Activated naive CD8-positive, alpha-beta T cell treated with anti-CD3 and anti-CD28 coated beads for 36 hours (primary cell): ENCODE results near the gene RBM20. TPM values are rescaled to one million over a fixed set of nuclear protein-coding genes. Genes with fewer than 3 reads are reported as not detected.
A peak's percentile ranks its signal among the peaks of the same experiment; 100 is the strongest.

Experiments
- DNase-seq: peaks from one replicate; pipeline ENCODE4 v3.0.0; 2021
- H3K27ac Mint-ChIP-seq: one replicate; pipeline ENCODE4 v1.8.0; 2022; ENCODE audit warnings: mild to moderate bottlenecking, moderate library complexity, mixed read lengths
- H3K27me3 Mint-ChIP-seq: one replicate; pipeline ENCODE4 v1.8.0; 2022; ENCODE audit warnings: mild to moderate bottlenecking, mixed read lengths
- H3K36me3 Mint-ChIP-seq: one replicate; pipeline ENCODE4 v1.8.0; 2021; ENCODE audit warnings: mild to moderate bottlenecking, mixed read lengths
- H3K4me1 Mint-ChIP-seq: one replicate; pipeline ENCODE4 v1.8.0; 2021; ENCODE audit warnings: mixed read lengths
- H3K4me3 Mint-ChIP-seq: one replicate; pipeline ENCODE4 v1.8.0; 2022; ENCODE audit warnings: mild to moderate bottlenecking, moderate library complexity, mixed read lengths
- H3K9me3 Mint-ChIP-seq: one replicate; pipeline ENCODE4 v1.8.0; 2022; ENCODE audit warnings: mixed read lengths
- total RNA-seq, 2 experiments: library from RNA; stranded (reverse); gene quantifications; one replicate each; pipeline ENCODE4 v1.2.3, GENCODE V29; 2021

Gene RBM20
- total RNA-seq, 2 experiments from 2014 or later, result 0.42 to 0.45 TPM

DNA sequence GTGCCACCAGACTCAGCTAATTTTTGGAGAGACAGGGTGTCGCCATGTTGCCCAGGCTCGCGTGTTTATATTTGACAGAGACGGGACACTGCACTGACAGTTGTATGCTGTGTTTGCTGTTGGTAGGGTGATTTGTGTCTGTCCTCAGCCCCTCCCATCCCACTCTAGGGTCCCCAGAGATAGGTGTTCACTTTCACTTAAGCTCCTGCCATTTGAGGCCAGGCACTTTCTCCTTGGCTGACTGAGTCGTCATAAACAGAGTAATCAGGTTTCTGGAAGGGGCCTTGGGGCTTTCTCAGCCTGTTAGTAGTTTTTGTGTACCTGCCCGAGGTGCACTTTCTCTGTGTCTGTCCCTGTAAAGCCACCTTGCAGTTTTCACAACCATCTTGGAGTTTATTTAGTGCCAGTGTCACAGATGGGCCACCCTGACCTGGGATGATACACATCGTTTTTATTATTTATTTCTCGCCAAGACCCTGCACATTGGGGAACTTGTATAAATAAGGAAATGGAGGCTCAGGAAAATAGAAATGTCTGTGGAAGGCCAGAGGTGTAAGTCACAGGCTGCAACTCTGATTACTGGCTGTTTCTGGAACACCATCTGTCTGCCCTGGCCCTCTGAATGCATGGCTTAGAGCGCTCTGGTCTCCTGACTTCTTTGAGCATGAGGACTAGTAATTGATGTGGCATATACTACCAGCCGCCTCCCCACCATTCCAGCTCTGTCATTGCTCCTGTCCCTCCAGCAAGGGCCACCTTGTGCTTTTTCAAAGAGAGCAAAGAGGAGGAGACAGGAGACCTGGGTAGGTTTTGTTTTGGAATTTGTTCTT is 145.7 kb downstream of the RBM20 start:
- no peak overlapping the region for H3K27ac Mint-ChIP-seq
- no peaks in the 10 kb centered on the region for H3K9me3 Mint-ChIP-seq
- no peaks in the 10 kb centered on the region for H3K27me3 Mint-ChIP-seq

GRCh38 chr10:110790913-110791506 is 146.9 kb downstream of the RBM20 start:
- no peaks in the 10 kb centered on the region for H3K36me3 Mint-ChIP-seq
- peaks cover 20% of the 10 kb centered on the region for H3K4me1 Mint-ChIP-seq
- no peaks in the 10 kb centered on the region for H3K9me3 Mint-ChIP-seq
- no peaks in the 10 kb centered on the region for H3K27me3 Mint-ChIP-seq
- no peak overlapping the region for H3K27ac Mint-ChIP-seq
- H3K4me3 Mint-ChIP-seq, result no peak overlapping the region
- no peak for DNase-seq

More for the DNA sequence above, 145.7 kb downstream of the RBM20 start:
- peaks cover 31% of the 10 kb centered on the region for H3K4me1 Mint-ChIP-seq
- no peaks in the 10 kb centered on the region for H3K36me3 Mint-ChIP-seq
- no peak for DNase-seq
- no peak overlapping the region for H3K4me3 Mint-ChIP-seq

- Mint-ChIP-seq H3K9me3 (no peaks in the 10 kb centered on the region), H3K36me3 (no peaks in the 10 kb centered on the region), H3K4me3 (no peak overlapping the region), H3K4me1 (peaks cover 14% of the 10 kb centered on the region), H3K27me3 (no peaks in the 10 kb centered on the region), H3K27ac (no peak overlapping the region)
- DNase-seq, result no peak
These were observed 147.5 kb downstream of the RBM20 start for GRCh38 chr10:110791541-110792073.

- H3K36me3 Mint-ChIP-seq, result no peaks in the 10 kb centered on the region
- no peak overlapping the region for H3K4me3 Mint-ChIP-seq
- peaks cover 17% of the 10 kb centered on the region for H3K4me1 Mint-ChIP-seq
- no peaks in the 10 kb centered on the region for H3K9me3 Mint-ChIP-seq
- no peaks in the 10 kb centered on the region for H3K27me3 Mint-ChIP-seq
- H3K27ac Mint-ChIP-seq, result no peak overlapping the region
- no peak for DNase-seq
These were observed 148.5 kb downstream of the RBM20 start for GRCh38 chr10:110792476-110793125.

DNA sequence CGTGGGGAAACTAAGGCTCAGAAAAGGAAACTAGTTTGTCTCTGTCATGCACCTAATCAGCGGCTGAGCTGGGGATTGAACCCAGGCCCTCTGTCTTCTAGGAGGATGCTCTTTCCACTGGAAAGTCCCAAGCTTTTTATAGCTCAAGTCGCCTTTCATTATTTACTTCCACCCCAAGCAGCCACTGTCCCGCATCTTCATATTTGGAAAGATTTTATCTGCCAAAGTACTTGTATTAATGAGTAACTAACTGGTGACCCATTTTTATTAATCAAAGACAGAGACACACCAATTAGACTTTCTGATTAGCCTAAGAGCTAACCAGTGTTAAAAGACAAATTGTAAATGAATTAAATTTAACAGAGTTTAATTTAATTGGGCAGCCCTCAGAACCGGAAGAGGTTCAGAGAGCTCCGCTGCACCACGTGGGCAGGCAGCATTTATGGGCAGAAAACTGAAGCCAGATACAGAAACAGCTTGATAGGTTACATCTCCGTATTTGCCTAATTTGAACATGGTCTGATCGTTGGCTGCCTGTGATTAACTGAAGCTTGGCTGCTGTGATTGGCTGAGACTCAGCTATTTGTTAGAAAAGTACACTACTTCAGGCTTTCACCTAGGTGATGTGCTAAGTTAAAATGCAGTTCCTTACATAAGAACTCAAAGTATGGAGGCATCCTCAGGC is 149.1 kb downstream of the RBM20 start:
- Mint-ChIP-seq H3K27me3 (no peaks in the 10 kb centered on the region), H3K4me1 (peaks cover 22% of the 10 kb centered on the region), H3K4me3 (no peak overlapping the region), H3K36me3 (no peaks in the 10 kb centered on the region), H3K27ac (no peak overlapping the region), H3K9me3 (no peaks in the 10 kb centered on the region)
- DNase-seq, result no peak

- H3K27ac Mint-ChIP-seq, result no peak overlapping the region
- DNase-seq, result no peak
- H3K9me3 Mint-ChIP-seq, result no peaks in the 10 kb centered on the region
- no peaks in the 10 kb centered on the region for H3K27me3 Mint-ChIP-seq
- H3K4me3 Mint-ChIP-seq, result no peak overlapping the region
- peaks cover 24% of the 10 kb centered on the region for H3K4me1 Mint-ChIP-seq
- H3K36me3 Mint-ChIP-seq, result no peaks in the 10 kb centered on the region
These were observed 149.8 kb downstream of the RBM20 start for GRCh38 chr10:110793886-110794285.

DNA sequence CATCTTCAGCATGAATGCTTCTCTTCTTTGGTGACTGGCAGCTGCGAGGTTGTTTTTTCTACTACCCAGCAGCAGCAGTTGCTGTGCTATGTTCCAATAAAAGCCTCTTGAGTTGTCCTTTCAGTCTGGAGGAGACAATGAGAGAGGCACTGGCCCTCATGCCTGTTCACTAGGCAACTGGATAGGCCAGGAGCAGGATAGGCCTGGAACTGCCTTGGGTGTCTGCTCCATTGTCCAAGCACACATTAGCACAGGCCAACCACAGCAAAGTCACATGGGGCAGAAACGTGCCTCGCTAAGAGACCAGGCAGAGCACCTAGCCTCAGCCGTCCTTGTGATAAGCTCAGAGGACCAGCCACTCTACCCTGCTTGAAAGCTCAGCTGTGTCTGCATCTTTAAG is 150.7 kb downstream of the RBM20 start:
- Mint-ChIP-seq H3K27ac (no peak overlapping the region), H3K4me1 (peaks cover 24% of the 10 kb centered on the region), H3K4me3 (no peak overlapping the region), H3K27me3 (no peaks in the 10 kb centered on the region), H3K36me3 (no peaks in the 10 kb centered on the region), H3K9me3 (no peaks in the 10 kb centered on the region)
- no peak for DNase-seq

DNA sequence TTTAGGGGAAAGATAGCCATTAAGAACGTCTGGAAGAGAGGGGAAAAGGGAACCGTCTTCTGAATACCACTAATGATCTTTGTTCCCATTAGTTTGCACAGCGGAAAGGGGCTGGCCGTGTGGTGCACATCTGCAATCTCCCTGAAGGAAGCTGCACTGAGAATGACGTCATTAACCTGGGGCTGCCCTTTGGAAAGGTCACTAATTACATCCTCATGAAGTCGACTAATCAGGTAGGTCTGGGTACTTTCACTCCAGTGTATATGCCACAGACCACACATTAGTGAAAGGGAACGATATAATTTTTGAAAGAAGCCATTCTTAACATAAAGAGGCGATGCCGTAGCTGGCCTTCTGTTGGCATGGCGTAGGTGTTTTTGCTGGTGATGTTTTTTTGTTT is 153.3 kb downstream of the RBM20 start:
- Mint-ChIP-seq H3K4me3 (no peak overlapping the region), H3K36me3 (no peaks in the 10 kb centered on the region), H3K4me1 (peaks cover 26% of the 10 kb centered on the region), H3K9me3 (no peaks in the 10 kb centered on the region), H3K27me3 (no peaks in the 10 kb centered on the region), H3K27ac (peak overlapping the region; percentile 69)
- no peak for DNase-seq

DNA sequence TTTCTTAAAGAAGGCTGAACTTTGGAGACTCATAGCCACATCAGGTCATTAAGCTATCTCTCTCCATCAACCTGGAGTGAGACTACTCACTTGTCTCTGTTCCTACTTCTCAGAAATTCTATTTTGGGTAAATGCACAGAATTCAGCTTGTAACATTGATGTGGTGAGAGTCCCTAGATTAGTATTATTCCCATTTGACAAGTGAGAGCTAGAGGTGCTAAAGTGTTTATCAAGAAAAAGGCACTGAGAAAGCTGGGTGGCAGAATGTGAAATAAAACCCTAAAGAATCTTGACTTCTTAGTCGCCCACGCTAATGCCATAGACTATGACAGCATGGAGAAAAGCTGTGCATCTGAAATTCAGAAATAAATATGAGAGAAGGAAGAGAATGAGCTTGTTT is 154.2 kb downstream of the RBM20 start:
- H3K27ac Mint-ChIP-seq, result peak overlapping the region; percentile 78
- H3K9me3 Mint-ChIP-seq, result no peaks in the 10 kb centered on the region
- DNase-seq, result no peak
- no peaks in the 10 kb centered on the region for H3K36me3 Mint-ChIP-seq
- H3K4me1 Mint-ChIP-seq, result peaks cover 35% of the 10 kb centered on the region
- H3K27me3 Mint-ChIP-seq, result no peaks in the 10 kb centered on the region
- H3K4me3 Mint-ChIP-seq, result no peak overlapping the region

DNA sequence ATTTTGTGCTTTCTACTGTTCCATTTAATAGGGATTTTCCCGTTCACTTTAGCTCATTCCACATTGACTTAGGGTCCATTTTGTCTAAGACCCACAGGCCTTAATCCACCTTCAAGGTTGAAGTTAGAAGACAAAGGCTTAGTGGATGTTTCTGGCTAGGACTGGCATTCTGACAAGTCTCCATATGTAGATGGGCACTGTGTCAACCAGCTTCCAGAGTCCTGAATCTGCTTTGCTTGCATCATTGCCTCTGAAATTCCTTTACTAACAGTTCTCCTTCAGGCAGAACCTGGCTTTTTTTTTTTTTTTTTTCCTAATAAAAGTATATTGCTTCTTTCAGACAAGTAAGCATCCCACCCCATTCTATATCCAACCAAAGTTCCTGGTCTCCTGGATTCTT is 158.0 kb downstream of the RBM20 start:
- Mint-ChIP-seq H3K9me3 (no peaks in the 10 kb centered on the region), H3K4me1 (peaks cover 49% of the 10 kb centered on the region), H3K27me3 (no peaks in the 10 kb centered on the region), H3K27ac (peak overlapping the region; percentile 84), H3K4me3 (no peak overlapping the region), H3K36me3 (no peaks in the 10 kb centered on the region)
- no peak for DNase-seq

- peak overlapping the region; percentile 84 for H3K27ac Mint-ChIP-seq
- H3K27me3 Mint-ChIP-seq, result no peaks in the 10 kb centered on the region
- H3K9me3 Mint-ChIP-seq, result no peaks in the 10 kb centered on the region
- no peaks in the 10 kb centered on the region for H3K36me3 Mint-ChIP-seq
- peaks cover 44% of the 10 kb centered on the region for H3K4me1 Mint-ChIP-seq
- peak overlapping the region; percentile 12 for H3K4me3 Mint-ChIP-seq
- peak; percentile 54 for DNase-seq
These were observed 158.6 kb downstream of the RBM20 start for GRCh38 chr10:110802551-110803238.

DNA sequence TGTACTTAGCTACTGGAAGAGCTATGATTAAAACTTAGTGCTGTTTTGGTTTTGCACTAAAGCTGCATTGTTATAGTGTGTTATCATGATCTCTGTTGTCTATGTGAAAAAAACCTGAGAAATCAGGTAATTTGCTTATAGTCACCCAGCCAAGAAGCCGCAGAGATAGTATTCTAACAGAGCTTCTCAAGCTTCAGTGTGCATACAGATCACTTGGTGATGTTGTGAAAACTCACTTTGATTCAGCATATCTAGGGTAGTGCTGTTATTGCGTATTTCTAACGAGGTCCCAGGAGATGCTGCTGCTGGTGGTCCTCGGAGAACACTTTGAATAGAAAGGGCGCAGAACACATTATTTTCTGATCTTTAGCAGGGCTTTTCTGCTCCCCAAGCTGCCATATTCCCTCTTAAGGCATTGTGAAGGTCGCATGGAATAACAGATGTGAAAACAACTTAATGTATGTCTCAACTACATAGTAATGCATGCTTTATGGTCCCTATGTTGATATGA is 159.2 kb downstream of the RBM20 start:
- H3K27ac Mint-ChIP-seq, result peak overlapping the region; percentile 84
- H3K27me3 Mint-ChIP-seq, result no peaks in the 10 kb centered on the region
- H3K9me3 Mint-ChIP-seq, result no peaks in the 10 kb centered on the region
- H3K4me1 Mint-ChIP-seq, result peaks cover 42% of the 10 kb centered on the region
- H3K36me3 Mint-ChIP-seq, result no peaks in the 10 kb centered on the region
- H3K4me3 Mint-ChIP-seq, result peak overlapping the region; percentile 3
- no peak for DNase-seq

DNA sequence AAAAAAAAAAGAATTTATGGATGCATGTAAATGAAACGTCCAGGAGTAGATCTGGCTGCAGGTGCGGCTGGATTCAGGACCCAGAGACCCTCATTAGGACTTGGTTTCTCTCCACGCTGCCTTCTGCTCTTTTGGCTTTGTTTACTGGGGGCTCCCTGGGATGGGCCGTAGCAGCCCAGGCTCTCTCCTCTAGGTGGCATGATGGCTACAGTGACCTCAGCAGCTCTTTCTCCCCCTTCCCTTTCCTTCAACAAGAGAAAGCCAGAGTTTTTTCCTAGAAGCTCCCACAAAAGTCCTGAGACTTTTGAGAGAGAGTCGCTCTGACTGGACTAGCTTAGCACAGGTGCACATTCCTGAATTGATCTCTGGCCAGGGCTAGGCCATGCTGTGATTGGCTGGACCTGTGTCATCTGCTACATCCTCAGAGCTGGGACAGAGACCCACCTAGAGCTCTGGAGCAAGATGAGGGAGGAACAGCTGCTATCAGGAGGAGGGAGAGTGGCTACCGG is 159.7 kb downstream of the RBM20 start:
- Mint-ChIP-seq H3K4me1 (peaks cover 40% of the 10 kb centered on the region), H3K9me3 (no peaks in the 10 kb centered on the region), H3K27ac (peak overlapping the region; percentile 32), H3K27me3 (no peaks in the 10 kb centered on the region), H3K4me3 (no peak overlapping the region), H3K36me3 (no peaks in the 10 kb centered on the region)
- peak; percentile 44 for DNase-seq

DNA sequence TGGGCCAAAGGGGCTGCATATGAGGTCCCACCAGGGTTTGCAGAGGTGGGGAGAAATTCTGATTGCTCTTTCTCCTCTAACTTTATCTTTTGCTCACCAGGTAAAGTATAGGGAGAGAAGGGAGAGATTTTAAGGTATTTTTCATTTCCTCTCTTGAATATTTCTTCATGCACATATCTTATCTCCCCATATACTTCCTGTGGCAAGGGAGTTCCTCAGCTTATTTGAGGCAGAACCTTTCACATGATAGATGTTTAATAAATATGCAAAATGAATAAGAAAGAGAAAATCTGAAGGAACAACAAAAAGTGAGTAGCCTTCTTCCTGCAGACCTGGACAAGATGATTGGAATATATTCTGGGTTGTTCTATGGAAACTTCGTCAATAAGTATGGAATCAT is 160.2 kb downstream of the RBM20 start:
- Mint-ChIP-seq H3K27ac (peak overlapping the region; percentile 32), H3K4me1 (peaks cover 38% of the 10 kb centered on the region), H3K36me3 (no peaks in the 10 kb centered on the region), H3K4me3 (no peak overlapping the region), H3K27me3 (no peaks in the 10 kb centered on the region), H3K9me3 (no peaks in the 10 kb centered on the region)
- no peak for DNase-seq
